ENCODE data around the gene STMN3. TPM values are rescaled to one million over a fixed set of nuclear protein-coding genes. Genes with fewer than 3 reads are reported as not detected.
A peak's percentile ranks its signal among the peaks of the same experiment; 100 is the strongest.

Gene STMN3
- total RNA-seq (2014; rRNA removed; shearing (Covaris generic)) = 0.89 and 2.6 TPM in 2 replicates

DNA sequence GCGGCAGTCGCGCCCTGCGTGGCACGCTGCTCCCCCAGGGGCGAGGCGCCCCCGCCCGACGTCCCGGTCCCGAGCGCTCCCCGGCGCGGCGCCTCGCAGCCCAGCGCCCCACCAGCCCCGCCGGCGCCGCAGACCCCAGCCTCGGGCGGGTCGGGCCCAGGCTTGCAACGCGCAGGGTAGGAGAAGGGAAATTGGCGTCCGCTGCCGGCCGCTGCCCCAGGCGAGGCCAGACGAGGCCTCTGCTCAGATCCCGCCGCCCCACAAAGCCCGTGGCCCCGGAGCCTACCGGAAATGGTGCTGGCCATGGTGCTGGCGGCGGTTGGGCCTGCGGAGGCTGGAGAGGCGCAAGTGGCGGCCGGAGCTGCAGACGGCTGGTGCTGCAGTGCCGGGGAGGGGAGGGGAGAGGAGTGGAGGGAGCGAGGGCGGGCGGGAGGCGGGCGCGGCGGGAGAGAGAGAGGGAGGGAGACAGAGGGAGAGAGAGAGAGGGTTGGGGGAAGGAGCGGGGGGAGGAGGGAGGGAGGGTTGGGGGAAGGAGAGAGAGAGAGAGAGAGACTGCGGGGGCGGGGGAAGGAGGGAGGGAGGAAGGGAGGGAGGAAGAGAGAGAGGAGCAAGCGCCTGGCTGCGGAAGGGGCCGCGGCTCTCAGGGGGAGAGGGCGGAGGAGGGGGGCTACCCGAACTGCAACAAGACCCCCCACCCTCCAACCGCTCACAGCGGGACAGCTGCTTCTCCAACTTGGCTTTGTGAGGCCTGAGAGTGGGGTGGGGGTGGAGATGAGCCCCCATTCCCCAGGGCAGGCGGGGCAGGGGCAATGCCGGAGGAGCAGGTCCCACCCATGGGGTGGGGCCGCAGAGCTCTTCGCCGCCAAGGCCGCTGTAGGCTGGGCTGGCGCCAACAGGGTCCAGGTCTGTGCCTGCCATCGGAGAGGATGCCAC lies at the start of gene STMN3:
TSS of gene STMN3 (minus strand) at position 384 of the 933 bp plus-strand sequence. CDS start at position 305, 79 bp downstream.
- DNase-seq (ENCODE audit: low read depth) = peak; percentile 82

DNA sequence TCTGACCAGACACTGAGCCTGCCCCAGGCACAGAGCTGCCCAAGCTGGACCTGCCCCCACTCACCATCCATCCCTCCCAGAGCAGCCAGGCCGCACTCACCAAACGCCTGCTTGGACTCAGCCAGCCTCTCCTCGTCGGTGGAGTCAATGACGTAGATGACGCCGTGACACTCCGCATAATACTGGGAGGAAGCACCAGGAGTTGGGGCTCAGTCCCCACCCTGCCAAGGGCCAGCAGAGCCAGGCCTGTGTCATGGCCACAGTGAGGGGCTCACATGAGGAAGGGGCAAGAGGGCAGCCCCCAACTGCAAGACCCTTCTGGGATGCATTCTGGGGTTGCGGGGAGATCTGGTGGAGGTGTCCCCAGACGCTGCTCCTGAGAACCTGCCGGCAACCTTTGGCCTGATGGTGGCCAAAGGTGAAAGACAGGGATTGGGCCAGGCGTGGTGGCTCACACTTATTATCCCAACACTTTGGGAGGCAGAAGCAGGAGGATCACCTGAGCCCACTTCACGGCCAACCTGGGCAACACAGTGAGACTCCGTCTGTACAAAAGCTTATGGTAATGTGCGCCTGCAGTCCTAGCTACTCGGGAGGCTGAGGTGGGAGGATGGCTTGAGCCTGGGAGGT lies 48.9 kb upstream of the STMN3 start:
- no peak for DNase-seq (ENCODE audit: low read depth)

DNA sequence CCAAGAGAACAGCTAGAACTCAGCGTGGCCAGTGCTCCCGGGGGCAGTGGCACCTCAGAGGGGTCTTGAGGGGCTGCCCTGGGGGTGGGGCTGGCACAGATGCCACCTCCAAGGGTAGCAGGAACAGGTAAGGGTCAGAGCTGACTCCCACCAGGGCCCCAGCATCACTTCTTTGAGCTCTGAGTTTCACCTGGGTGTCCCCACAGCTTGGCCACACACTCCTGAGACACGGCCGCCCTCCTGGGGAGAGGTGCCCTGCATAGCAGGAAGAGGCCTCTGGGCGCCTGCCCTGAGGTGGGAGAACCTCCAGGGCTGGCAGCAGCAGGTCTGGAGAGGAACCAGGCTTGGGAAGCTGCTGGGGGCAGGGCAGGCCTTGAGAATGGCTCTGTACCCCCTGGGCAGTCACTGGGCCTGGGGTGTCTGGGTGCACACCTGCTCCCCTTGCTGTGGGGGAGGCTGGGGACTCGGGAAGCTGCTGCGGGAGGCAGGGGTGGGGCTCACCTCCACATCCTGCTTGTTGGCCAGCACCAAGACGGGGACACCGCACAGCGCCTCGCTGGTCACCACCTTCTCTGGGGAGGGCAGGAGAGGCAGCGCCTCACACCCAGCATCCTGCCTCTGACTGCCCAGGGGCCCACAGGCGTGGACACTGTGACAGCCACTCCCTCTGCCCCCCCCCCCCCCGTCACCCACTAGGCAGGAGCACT lies 48.3 kb upstream of the STMN3 start:
- DNase-seq (ENCODE audit: low read depth) = no peak

DNA sequence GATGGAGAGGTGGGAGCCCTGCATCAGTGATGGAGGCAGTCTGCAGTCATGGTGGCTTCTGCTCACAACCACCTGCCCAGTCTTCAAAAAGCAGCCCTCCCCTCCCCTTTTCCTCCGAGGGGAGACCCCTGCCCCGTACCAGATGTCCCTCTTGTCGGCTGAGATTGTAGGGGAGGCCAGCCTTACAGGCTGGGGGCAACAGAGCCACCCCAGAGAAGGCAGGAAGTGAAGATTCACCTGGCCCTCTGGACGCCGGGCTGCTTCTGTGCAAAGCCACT lies 47.8 kb upstream of the STMN3 start:
- DNase-seq (ENCODE audit: low read depth) = no peak

DNA sequence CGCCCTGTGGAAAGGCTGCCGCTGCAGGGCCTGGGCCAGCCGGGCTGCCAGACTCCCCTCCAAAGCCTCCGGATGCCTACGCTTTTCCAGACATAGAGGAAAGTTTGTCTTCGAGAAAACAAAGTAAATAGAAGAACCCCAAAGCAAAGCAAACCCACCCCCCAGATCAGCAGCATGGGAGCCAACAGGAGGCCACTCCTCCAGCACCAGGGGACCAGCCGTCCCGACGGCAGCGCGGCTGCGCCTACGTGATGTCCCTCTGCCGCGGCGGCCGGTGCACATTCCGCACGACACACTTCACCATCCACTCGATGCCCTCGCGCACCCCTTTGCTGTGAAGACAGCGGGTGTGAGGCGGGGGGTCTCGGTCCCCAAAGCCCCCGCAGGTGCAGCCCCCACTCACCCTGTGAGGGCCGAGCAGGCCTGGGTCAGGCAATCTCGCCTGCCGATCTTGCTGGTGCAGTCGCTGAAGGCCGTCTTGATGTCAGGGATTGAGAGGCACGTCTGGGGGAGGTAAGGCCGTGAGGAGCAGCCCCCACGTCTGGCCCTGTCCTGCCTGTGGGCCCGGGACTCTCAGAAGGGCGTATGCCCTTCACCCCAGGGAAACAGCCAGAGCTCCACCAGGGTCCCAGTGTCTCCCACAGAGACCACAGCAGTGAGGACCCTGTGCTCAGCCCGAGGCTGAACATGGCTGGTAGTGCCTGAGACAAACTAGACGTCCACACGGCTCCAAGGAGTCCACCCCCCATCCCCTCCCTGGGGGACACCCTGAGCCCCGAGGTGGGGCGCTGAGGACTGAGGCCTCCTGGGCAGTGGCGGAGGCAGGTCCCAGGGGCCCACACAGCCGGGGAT lies 47.2 kb upstream of the STMN3 start:
- DNase-seq (ENCODE audit: low read depth) = no peak

DNA sequence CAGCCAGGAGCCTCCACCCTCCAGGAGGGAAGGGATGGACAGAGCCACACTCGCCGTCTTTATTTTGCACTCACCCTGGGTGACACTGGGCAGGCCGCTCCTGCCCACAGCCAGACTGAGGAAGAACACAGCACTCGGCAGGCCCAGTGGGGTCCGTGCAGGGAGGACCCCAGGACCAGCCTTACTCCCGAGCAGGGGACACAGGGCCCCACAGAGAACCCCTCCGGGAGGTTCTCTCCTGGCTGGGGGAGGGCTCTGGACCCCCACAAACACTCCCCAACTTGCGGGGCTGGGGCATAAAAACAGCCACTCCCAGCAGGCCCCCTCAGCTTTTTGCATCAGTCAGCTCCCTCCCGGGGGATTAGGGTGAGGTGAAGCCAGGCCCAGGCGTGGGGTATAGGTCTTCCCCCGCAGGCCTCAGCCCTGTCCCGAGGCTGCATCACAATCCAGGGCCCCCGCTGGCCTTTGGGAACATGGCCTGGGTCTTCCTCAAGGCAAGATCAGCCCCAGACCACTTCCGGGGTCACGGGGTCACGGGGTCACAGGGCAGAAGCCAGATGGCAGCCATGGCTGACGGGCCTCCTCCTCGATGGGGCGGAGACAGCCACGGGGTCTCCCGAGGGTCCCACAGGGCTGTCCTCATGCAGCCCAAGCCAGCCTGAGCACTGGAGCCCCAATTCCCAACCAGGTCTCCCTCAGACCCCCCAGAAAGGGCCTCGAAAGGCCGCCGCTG lies 46.4 kb upstream of the STMN3 start:
- no peak for DNase-seq (ENCODE audit: low read depth)

DNA sequence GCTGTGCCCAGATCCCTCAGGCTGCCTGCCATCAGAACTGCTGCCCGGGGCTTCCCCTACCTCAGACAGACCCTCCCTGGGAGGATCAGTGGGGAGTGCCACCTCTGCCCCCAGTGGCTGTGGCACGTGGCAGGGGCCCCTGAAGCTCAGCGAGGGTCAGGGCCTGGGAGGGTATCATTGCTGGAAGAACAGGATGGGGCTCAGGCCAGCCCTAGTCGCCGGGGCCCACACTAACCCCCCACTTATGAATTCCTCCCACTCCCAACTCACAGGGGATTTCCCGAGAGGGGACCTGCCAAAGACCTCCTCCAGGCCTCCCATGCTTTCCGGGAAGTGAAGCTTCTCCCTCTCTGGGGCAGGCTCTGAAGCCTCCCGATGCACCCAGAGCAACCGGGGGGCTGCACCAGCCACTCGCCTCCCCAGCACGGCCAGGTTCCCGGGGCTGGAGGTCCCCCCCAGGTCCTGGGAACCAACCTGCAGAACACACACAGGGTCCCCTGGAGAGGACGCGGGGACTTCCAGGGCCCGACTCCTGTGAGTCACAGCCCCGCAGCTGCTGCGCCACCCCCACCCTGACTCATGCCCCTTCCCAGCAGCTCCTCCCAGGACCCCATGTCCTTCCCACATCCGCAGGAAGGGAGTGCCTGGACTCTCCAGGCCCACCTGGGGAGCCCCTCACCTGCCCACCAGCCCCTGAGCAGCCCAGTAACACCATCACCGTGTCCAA lies 45.7 kb upstream of the STMN3 start:
- peak; percentile 95 for DNase-seq (ENCODE audit: low read depth)

DNA sequence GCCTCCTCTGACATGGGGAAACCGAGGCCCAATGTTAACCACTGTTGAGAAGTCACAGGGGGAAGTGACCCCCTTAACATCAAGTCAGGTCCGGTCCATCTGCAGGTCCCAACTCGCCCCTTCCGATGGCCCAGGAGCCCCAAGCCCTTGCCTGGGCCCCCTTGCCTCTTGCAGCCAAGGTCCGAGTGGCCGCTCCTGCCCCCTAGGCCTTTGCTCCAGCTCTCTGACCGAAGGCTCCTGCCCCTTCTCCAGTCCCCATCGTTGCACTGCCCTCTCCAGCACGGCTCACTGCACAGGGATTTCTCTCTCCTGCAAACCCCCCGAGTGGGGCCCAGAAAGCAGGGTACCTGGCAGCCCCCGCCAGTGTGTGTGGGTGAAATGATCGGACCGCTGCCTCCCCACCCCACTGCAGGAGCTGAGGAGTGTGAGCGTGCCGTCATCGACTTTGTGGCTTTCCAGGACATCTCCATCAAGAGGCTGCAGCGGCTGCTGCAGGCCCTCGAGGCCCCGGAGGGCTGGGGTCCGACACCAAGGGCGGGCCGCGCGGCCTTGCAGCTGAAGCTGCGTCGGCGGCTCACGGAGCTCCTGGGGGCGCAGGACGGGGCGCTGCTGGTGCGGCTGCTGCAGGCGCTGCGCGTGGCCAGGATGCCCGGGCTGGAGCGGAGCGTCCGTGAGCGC lies 44.8 kb upstream of the STMN3 start:
- DNase-seq (ENCODE audit: low read depth) = no peak

DNA sequence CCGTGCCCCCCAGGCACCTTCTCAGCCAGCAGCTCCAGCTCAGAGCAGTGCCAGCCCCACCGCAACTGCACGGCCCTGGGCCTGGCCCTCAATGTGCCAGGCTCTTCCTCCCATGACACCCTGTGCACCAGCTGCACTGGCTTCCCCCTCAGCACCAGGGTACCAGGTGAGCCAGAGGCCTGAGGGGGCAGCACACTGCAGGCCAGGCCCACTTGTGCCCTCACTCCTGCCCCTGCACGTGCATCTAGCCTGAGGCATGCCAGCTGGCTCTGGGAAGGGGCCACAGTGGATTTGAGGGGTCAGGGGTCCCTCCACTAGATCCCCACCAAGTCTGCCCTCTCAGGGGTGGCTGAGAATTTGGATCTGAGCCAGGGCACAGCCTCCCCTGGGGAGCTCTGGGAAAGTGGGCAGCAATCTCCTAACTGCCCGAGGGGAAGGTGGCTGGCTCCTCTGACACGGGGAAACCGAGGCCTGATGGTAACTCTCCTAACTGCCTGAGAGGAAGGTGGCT lies 44.2 kb upstream of the STMN3 start:
- no peak for DNase-seq (ENCODE audit: low read depth)

DNA sequence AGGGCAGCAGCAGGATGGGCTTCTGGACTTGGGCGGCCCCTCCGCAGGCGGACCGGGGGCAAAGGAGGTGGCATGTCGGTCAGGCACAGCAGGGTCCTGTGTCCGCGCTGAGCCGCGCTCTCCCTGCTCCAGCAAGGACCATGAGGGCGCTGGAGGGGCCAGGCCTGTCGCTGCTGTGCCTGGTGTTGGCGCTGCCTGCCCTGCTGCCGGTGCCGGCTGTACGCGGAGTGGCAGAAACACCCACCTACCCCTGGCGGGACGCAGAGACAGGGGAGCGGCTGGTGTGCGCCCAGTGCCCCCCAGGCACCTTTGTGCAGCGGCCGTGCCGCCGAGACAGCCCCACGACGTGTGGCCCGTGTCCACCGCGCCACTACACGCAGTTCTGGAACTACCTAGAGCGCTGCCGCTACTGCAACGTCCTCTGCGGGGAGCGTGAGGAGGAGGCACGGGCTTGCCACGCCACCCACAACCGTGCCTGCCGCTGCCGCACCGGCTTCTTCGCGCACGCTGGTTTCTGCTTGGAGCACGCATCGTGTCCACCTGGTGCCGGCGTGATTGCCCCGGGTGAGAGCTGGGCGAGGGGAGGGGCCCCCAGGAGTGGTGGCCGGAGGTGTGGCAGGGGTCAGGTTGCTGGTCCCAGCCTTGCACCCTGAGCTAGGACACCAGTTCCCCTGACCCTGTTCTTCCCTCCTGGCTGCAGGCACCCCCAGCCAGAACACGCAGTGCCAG lies 43.6 kb upstream of the STMN3 start, which contains the start of gene TNFRSF6B:
TSS of gene TNFRSF6B (plus strand) at position 25 of the 729 bp plus-strand sequence. CDS start at position 141, 116 bp downstream.
- no peak for DNase-seq (ENCODE audit: low read depth)

DNA sequence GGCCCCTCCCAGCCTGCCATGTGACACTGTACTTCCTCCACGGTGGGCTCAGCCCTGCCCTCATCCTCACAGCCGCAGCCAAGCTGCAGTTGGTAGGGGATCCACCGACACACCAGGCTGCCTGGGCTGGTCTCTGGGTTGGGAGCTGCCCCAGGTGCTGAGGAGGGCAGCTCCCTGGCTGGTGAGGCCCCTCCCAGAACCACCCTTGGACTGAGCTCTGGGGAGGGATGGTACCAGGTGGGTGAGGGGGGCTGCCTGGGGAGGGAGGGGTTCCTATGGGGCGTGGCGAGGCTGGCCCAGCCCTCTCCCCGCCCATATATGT lies 43.0 kb upstream of the STMN3 start:
- DNase-seq (ENCODE audit: low read depth) = peak; percentile 24

DNA sequence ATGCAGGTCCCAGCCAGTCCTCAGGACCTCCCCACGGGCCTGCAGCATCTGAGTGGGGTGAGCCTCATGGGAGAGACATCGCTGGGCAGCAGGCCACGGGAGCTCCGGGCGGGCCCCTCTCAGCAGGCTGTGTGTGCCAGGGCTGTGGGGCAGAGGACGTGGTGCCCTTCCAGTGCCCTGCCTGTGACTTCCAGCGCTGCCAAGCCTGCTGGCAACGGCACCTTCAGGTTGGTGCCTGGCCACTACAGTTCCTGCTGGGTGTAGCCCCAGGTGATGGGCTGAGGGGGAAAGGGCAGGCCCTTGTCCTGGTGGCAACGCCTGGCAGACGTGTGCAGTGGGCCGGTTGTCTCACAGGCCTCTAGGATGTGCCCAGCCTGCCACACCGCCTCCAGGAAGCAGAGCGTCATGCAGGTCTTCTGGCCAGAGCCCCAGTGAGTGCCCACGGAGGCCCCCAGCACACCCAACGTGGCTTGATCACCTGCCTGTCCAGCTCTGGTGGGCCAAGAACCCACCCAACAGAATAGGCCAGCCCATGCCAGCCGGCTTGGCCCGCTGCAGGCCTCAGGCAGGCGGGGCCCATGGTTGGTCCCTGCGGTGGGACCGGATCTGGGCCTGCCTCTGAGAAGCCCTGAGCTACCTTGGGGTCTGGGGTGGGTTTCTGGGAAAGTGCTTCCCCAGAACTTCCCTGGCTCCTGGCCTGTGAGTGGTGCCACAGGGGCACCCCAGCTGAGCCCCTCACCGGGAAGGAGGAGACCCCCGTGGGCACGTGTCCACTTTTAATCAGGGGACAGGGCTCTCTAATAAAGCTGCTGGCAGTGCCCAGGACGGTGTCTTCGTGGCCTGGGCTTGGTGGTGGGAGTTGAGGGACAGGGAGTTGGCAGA lies 42.4 kb upstream of the STMN3 start:
- peak; percentile 7 for DNase-seq (ENCODE audit: low read depth)

DNA sequence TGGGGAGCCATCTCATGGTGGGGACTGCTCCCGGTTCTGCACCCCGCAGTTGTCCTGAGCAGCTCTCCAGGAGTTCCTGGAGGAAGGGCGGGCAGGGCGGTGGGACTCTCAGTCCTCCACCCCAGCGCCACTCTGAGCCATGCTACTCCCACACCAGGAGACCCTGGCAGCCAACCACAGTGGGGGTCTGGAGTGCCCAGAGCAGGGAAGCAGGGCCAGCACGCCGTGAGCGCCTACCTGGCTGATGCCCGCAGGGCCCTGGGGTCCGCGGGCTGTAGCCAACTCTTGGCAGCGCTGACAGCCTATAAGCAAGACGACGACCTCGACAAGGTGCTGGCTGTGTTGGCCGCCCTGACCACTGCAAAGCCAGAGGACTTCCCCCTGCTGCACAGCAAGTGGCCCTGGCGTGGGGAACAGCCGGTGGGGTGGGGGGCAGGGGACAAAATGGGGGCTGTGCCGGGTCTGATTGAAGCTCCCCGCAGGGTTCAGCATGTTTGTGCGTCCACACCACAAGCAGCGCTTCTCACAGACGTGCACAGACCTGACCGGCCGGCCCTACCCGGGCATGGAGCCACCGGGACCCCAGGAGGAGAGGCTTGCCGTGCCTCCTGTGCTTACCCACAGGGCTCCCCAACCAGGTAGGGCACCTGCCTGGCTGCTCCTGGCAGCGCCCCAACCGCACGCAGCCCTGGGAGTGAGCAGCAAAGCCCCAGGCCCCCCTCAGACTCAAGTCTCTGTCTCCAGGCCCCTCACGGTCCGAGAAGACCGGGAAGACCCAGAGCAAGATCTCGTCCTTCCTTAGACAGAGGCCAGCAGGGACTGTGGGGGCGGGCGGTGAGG lies 41.6 kb upstream of the STMN3 start:
- DNase-seq (ENCODE audit: low read depth) = no peak

DNA sequence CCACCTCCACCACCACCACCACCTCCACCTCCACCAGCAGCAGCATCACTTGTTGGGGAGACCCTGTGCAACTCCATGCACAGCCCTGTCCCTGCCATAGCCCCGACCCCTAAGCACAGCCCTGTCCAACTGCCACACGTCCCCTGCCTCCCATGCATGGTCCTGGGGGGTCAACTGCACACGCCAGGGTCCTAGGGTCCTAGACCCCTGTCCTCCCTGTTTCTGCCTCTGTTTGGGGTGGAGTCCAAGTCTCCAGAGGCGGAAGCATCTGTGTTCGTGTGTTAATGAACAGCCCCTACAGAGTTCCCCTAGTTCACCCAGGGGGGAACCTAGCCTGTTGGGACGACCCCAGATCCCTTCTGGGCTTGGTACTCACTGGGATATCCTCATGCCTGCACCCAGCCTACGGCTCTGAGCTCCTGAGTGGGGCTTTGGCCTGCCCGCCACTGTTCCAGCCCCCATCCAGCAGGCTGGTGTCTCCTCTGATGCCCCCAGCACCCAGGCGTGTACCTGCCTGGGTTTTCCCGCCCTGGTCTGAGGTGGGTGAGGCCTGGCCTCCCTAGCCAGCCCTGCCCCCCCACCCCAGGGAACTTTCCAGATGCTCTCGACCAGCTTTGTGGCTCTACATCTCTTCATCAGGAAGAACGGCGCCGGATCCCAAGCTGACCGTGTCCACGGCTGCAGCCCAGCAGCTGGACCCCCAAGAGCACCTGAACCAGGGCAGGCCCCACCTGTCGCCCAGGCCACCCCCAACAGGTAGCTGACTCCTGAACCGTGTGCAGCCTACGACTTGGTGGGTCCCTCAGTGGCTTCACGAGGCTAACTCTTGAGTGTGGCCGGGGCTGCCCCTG lies 40.7 kb upstream of the STMN3 start:
- DNase-seq (ENCODE audit: low read depth) = no peak

DNA sequence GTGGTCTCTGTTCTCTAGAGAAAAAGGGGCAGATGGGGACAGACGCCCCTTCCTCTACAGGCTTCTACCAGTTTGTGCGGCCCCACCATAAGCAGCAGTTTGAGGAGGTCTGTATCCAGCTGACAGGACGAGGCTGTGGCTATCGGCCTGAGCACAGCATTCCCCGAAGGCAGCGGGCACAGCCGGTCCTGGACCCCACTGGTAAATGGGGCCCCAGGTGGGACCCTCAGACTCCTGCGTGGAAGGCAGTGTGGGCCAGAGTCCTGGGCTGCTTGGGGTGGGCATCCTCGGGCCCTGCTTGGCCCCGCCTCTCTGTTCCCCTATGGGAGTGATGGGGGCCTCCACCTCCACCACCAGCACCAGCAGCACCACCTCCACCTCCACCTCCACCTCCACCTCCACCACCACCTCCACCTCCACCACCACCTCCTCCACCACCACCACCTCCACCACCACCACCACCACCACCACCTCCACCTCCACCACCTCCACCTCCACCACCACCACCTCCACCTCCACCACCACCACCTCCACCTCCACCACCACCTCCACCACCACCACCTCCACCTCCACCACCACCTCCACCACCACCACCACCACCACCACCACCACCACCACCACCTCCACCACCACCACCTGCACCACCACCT lies 40.0 kb upstream of the STMN3 start:
- DNase-seq (ENCODE audit: low read depth) = peak; percentile 3
